DMS79 (cell line): ENCODE data around the gene TBCD.
A peak's percentile ranks its signal among the peaks of the same experiment; 100 is the strongest.
"Not testable (repeated sequence)": the region's sequence is repeated elsewhere in the genome, so short reads cannot be mapped to it uniquely, and the experiment has no call there.

ENCODE experiments used
- DNase-seq: peaks from one replicate; lab custom pipeline; 2025; lab: John Stamatoyannopoulos, UW

The TBCD gene

GRCh38 chr17:82974136-82974952, 222.5 kb downstream of the TBCD start:
- no peak for DNase-seq

- no peak for DNase-seq
These were observed 225.2 kb downstream of the TBCD start for GRCh38 chr17:82976982-82977488.

DNA sequence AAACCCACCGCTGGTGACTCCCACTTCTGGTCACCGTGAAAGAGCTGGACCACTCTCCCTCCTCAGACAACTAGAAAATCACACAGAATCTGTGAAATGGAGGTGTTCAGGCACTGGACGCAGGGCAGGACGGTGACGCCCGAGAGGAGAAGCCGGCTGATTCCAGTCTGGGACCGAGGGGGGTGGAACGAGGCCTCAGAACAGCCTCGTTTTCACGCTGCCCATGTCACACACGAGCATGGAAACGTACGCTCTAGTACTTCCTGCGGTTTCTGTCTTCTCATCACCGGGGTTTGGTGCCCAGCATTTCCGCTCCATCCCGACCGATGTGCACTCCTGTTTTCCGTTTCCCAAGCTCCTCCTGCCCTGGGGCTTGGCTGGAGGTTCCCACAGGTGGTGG, 225.7 kb downstream of the TBCD start:
- DNase-seq, result no peak

DNA sequence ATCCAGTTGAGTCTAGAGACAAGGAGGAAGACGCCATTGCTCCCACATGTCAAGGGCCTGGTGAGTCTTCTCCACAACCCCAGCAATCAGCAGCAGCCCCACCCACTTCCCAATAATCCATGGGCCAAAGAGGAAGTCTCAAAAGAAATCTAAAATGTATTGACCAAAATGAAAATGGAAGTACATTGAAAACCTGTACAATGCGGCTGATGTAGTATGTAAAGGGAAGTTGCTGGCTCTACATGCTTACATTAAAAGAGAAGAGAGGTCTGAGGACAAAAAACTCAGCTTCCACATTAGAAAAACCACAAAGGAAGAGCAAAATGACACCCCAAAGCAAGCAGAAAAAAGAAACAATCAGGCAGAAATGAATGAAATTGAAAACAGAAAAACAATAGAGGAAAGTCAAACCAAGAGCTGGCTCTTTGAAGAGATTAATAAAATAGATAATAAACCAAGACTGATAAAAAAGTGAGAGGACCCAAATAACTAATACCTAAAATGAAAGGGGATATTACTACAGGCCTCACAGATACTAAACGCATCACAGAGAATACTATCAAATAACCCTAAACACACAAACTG, 227.0 kb downstream of the TBCD start:
- DNase-seq, result no peak

- no peak for DNase-seq
These were observed 227.9 kb downstream of the TBCD start for GRCh38 chr17:82979718-82980117.

DNA sequence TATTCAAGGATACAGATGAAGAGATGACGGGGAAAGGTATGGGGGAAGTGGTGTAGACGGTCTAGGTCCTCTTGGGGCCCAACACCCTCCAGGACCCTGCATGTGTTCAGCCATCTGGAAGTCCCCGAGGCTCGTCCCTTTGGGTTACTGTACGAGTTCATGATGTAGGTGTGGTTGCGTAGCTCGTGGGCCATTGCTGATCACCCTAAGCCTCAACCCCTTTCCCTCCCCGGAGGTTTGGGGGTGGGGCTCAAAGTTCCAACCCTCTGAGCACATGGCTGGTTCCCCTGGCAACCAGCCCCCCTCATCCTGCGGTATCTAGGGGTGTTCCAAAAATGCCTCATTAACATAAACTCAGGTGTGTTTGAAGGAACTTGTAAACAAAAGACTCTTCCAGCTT, 228.8 kb downstream of the TBCD start:
- no peak for DNase-seq

GRCh38 chr17:82981141-82981730, 229.4 kb downstream of the TBCD start:
- DNase-seq, result no peak

GRCh38 chr17:82983510-82984248, 231.8 kb downstream of the TBCD start:
- DNase-seq, result no peak

DNA sequence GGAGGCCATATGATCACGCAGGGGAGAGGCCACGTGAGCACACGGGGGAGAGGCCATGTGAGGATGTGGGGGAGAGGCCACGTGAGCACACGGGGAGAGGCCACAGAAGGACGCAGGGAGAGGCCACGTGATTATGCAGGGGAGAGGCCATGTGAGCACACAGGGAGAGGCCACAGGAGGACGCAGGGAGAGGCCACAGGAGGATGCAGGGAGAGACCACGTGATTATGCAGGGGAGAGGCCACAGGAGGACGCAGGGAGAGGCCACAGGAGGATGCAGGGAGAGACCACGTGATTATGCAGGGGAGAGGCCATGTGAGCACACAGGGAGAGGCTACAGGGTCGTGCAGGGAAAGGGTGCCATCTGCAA, 232.4 kb downstream of the TBCD start:
- DNase-seq, result not testable (repeated sequence)

DNA sequence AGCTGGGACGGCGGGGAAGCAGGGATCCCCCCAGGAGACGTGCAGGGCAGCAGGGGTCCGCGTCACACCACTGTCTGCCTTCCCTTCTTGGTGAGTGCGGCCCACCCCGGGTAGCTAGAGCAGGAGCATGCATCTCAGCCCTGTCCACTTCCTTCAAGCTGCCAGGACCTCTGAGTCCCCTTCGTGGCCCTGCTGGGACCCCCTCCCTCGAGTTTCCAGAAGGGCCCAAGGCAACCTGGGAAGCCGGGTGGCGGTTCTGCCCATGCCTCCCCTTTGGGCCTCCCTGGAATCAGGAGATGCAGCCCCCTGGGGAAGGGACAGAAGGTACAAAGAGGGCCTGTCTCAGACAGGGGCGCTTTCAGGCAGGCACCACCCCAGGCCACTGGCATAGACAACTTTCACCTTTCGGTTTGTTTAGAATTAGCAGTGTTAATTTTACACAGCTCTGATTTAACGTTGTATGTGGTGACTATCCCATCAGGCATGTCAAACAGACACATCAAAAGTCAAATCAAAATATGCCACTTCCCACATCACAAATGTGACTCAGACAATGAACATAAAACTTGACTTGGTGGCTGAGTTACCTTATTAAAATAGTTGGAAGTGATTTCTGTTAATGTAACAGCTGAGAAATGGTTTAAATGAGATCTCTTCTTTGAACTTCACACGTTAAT, 233.0 kb downstream of the TBCD start:
- no peak for DNase-seq

DNA sequence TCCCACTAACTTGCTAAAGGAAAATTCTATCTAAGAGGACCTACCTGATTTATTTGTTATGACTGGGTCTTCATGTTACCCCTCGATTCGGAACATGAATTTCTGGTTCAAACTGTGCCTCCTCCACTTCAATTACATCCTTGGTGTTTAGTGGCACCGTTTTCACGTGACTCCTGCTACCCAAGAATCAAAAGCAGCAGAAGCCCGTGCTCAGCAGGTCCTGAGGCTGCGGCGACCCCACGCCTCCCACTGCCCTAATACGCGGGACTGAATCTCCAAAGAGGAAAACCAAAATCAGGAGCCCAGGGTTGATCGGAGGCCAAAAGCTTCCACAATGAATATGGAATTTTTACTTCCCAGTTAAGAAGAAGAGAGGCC, 233.6 kb downstream of the TBCD start:
- no peak for DNase-seq

GRCh38 chr17:82985973-82986372, 234.1 kb downstream of the TBCD start:
- DNase-seq, result peak; percentile 41

- DNase-seq, result not testable (repeated sequence)
These were observed 237.2 kb downstream of the TBCD start for GRCh38 chr17:82989051-82989450.

DNA sequence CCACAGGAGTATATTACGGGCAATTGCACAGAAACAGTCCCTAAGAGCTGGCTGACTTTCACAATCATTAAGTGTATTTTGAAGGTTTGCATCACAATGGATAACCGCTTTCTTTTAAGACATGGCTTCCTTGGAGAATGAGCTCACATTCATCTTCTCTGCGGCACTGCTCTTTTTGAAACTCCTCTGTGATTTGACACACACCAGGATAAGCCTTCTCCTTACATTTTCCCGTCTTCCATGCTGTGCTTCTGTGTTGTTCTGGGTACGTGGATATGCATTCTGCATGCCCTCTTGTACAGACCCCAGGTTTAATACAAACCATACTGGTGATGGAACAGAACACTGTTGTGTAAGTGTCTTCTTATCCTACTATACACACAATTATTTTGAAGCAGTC, 238.0 kb downstream of the TBCD start:
- DNase-seq, result no peak

- no peak for DNase-seq
These were observed 241.1 kb downstream of the TBCD start for GRCh38 chr17:82993005-82993404.
